GM23248 (cell line): ENCODE data around the gene MAPKBP1.

Experiments used
- EZH2 ChIP-seq: fragments of 200-600 bp; sonication (generic); IDR thresholded peaks from 2 replicates; pipeline ENCODE4 v1.6.1; 2018; ENCODE audit warnings: antibody characterized with exemption, mild to moderate bottlenecking; ENCODE audit not compliant: insufficient read depth, poor library complexity, severe bottlenecking
- EZH2phosphoT487 ChIP-seq: fragments of 200-600 bp; sonication (generic); IDR thresholded peaks from 2 replicates; pipeline ENCODE4 v1.6.1; 2018; ENCODE audit warnings: antibody characterized with exemption, moderate library complexity, mild to moderate bottlenecking, low read depth; ENCODE audit not compliant: insufficient read depth

- TF ChIP-seq EZH2phosphoT487, result no peak
- TF ChIP-seq EZH2, result no peak
Measured at GRCh38 chr15:41870689-41871081, 96.4 kb downstream of the MAPKBP1 start.
